ENCODE data around the gene PSMD7. TPM values are rescaled to one million over a fixed set of nuclear protein-coding genes. Genes with fewer than 3 reads are reported as not detected.
A peak's percentile ranks its signal among the peaks of the same experiment; 100 is the strongest.
"Not testable (repeated sequence)": the region's sequence is repeated elsewhere in the genome, so short reads cannot be mapped to it uniquely, and the experiment has no call there.

PSMD7 gene
- total RNA-seq, 1 donor: 70.1 TPM

GRCh38 chr16:74315059-74315458 lies 18.4 kb downstream of the PSMD7 start:
- H3K4me3 ChIP-seq (ENCODE audit: low read depth, low read length): no peak overlapping the region
- TF ChIP-seq CTCF (IDR thresholded peaks at IDR 0.05; ENCODE audit: insufficient read depth, low read length): no peak
- DNase-seq (ENCODE audit: low read depth): no peak

- no peak for TF ChIP-seq CTCF (IDR thresholded peaks at IDR 0.05; ENCODE audit: insufficient read depth, low read length)
- no peak overlapping the region for H3K4me3 ChIP-seq (ENCODE audit: low read depth, low read length)
- DNase-seq (ENCODE audit: low read depth): no peak
Observed at GRCh38 chr16:74320707-74321106, 24.1 kb downstream of the PSMD7 start.

GRCh38 chr16:74321356-74321755 lies 24.7 kb downstream of the PSMD7 start:
- no peak overlapping the region for H3K4me3 ChIP-seq (ENCODE audit: low read depth, low read length)
- TF ChIP-seq CTCF (IDR thresholded peaks at IDR 0.05; ENCODE audit: insufficient read depth, low read length): no peak
- DNase-seq (ENCODE audit: low read depth): no peak

GRCh38 chr16:74322301-74322710 lies 25.7 kb downstream of the PSMD7 start:
- peak; percentile 35 for DNase-seq (ENCODE audit: low read depth)
- H3K4me3 ChIP-seq (ENCODE audit: low read depth, low read length): no peak overlapping the region
- TF ChIP-seq CTCF (IDR thresholded peaks at IDR 0.05; ENCODE audit: insufficient read depth, low read length): no peak

- not testable (repeated sequence) for H3K4me3 ChIP-seq (ENCODE audit: low read depth, low read length); DNase-seq (ENCODE audit: low read depth)
Observed at GRCh38 chr16:74324777-74325176, 28.2 kb downstream of the PSMD7 start.

- H3K4me3 ChIP-seq (ENCODE audit: low read depth, low read length): no peak overlapping the region
- no peak for DNase-seq (ENCODE audit: low read depth)
- TF ChIP-seq CTCF (IDR thresholded peaks at IDR 0.05; ENCODE audit: insufficient read depth, low read length): no peak
Observed at GRCh38 chr16:74325641-74326040, 29.0 kb downstream of the PSMD7 start.

GRCh38 chr16:74328346-74328745 lies 31.7 kb downstream of the PSMD7 start:
- H3K4me3 ChIP-seq (ENCODE audit: low read depth, low read length); DNase-seq (ENCODE audit: low read depth): not testable (repeated sequence)

GRCh38 chr16:74332469-74332868 lies 35.9 kb downstream of the PSMD7 start:
- not testable (repeated sequence) for H3K4me3 ChIP-seq (ENCODE audit: low read depth, low read length); DNase-seq (ENCODE audit: low read depth)

- DNase-seq (ENCODE audit: low read depth); H3K4me3 ChIP-seq (ENCODE audit: low read depth, low read length): not testable (repeated sequence)
Observed at GRCh38 chr16:74337506-74337905, 40.9 kb downstream of the PSMD7 start.

- not testable (repeated sequence) for H3K4me3 ChIP-seq (ENCODE audit: low read depth, low read length); DNase-seq (ENCODE audit: low read depth)
Observed at GRCh38 chr16:74339226-74339625, 42.6 kb downstream of the PSMD7 start.

- DNase-seq (ENCODE audit: low read depth); H3K4me3 ChIP-seq (ENCODE audit: low read depth, low read length): not testable (repeated sequence)
Observed at GRCh38 chr16:74353038-74353437, 56.4 kb downstream of the PSMD7 start.
